DMS79 treated with DMSO at 0.1 percent for 48 hours (cell line): ENCODE results near the gene RFC4.

ENCODE experiments used
- DNase-seq: peaks from one replicate; lab custom pipeline; 2025; lab: John Stamatoyannopoulos, UW

The RFC4 gene

DNA sequence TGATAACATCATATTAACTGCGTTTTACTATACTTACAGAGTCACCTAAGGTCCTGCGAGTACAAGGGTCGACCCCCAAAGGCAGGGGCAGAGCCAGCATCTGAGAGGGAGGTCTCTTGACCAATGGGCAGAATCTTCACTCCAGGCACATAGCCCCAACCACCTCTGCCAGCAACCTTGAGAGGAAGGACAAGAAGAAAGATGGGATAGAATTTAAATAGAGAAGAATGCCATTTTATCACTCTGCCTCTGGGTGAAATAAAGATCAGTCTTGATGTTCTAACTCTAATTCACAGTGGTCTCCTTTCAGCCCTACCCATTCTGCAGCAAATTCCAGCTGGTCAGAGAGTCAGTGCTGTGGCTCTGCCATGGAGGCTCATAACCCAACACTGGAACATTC lies 62.6 kb downstream of the RFC4 start:
- DNase-seq: no peak

DNA sequence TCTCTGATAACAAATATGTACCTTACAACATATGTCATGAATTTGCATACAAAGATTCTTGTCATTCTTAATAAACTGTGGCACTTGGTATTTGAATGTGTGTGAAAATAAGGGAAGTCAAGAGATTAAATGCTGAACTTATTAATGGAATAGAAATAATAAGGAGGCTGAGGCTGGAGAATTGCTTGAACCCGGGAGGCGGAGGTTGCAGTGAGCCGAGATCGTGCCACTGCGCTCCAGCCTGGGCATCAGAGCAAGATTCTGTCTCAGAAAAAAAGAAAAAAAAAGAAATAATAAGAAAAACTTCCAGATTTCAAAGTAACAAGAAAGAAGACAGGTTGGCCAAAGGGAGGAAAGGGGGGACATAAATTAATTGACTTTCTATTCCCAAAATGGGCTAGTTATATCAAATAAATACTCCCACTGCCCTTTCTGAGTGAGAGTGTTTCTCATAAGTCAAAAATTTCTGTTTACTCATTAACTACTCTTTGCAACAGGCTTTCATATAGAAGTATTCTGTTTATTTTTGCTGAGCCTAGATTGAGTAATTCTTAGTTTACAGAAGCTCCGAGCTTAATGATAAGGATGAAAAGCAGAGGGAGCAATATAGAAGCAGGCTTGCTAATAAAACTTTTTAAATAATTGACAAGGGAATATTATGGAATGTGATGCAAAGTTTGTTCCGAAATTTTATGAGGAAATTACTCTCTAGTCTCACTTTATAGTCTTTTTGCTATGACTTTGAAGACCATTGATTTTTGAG lies 63.5 kb downstream of the RFC4 start:
- DNase-seq: no peak
